ENCODE data around the gene FAM110A.
"Not testable (repeated sequence)": the region's sequence is repeated elsewhere in the genome, so short reads cannot be mapped to it uniquely, and the experiment has no call there.

FAM110A gene

GRCh38 chr20:822651-823573 is 10.6 kb upstream of the FAM110A start:
- peaks cover 39 to 44% of the 10 kb centered on the region in 2 donors for H3K4me1 ChIP-seq (ENCODE audit: control insufficient read depth in 1 of 2, insufficient read depth in 2 of 2, low read length in 2 of 2)
- H3K27ac ChIP-seq (ENCODE audit: low read depth, low read length) = no peak overlapping the region
- H3K9me3 ChIP-seq (ENCODE audit: control insufficient read depth in 1 of 2, low read length in 2 of 2) = no peaks in the 10 kb centered on the region
- no peaks in the 10 kb centered on the region for H3K27me3 ChIP-seq (ENCODE audit: control insufficient read depth in 1 of 2, insufficient read depth in 2 of 2, low read length in 2 of 2)
- H3K36me3 ChIP-seq (ENCODE audit: control insufficient read depth in 1 of 2, insufficient read depth in 2 of 2, low read length in 2 of 2) = no peaks in the 10 kb centered on the region
- peak overlapping the region in 1 of 2 donors; percentile 40 for H3K4me3 ChIP-seq (ENCODE audit: low read depth in 1 of 2, low read length in 2 of 2)
- peak overlapping the region in 1 of 2 donors; percentile 2 for H3K9ac ChIP-seq (ENCODE audit: low read depth in 1 of 2, low read length in 2 of 2)

GRCh38 chr20:823574-823902 is 10.0 kb upstream of the FAM110A start:
- no peaks in the 10 kb centered on the region for H3K9me3 ChIP-seq (ENCODE audit: control insufficient read depth in 1 of 2, low read length in 2 of 2)
- H3K9ac ChIP-seq (ENCODE audit: low read depth in 1 of 2, low read length in 2 of 2) = no peak overlapping the region
- no peak overlapping the region for H3K4me3 ChIP-seq (ENCODE audit: low read depth in 1 of 2, low read length in 2 of 2)
- H3K4me1 ChIP-seq (ENCODE audit: control insufficient read depth in 1 of 2, insufficient read depth in 2 of 2, low read length in 2 of 2) = peaks cover 40 to 44% of the 10 kb centered on the region in 2 donors
- no peak overlapping the region for H3K27ac ChIP-seq (ENCODE audit: low read depth, low read length)
- H3K27me3 ChIP-seq (ENCODE audit: control insufficient read depth in 1 of 2, insufficient read depth in 2 of 2, low read length in 2 of 2) = no peaks in the 10 kb centered on the region
- no peaks in the 10 kb centered on the region for H3K36me3 ChIP-seq (ENCODE audit: control insufficient read depth in 1 of 2, insufficient read depth in 2 of 2, low read length in 2 of 2)

- H3K36me3 ChIP-seq (ENCODE audit: control insufficient read depth in 1 of 2, insufficient read depth in 2 of 2, low read length in 2 of 2) = no peaks in the 10 kb centered on the region
- H3K27me3 ChIP-seq (ENCODE audit: control insufficient read depth in 1 of 2, insufficient read depth in 2 of 2, low read length in 2 of 2) = no peaks in the 10 kb centered on the region
- no peaks in the 10 kb centered on the region for H3K9me3 ChIP-seq (ENCODE audit: control insufficient read depth in 1 of 2, low read length in 2 of 2)
- no peak overlapping the region for H3K27ac ChIP-seq (ENCODE audit: low read depth, low read length)
- H3K4me3 ChIP-seq (ENCODE audit: low read depth in 1 of 2, low read length in 2 of 2) = no peak overlapping the region
- H3K4me1 ChIP-seq (ENCODE audit: control insufficient read depth in 1 of 2, insufficient read depth in 2 of 2, low read length in 2 of 2) = peaks cover 49 to 54% of the 10 kb centered on the region in 2 donors
- no peak overlapping the region for H3K9ac ChIP-seq (ENCODE audit: low read depth in 1 of 2, low read length in 2 of 2)
Observed at GRCh38 chr20:824490-824889, 9.0 kb upstream of the FAM110A start.

- Histone ChIP-seq H3K4me3 (ENCODE audit: low read depth in 1 of 2, low read length in 2 of 2) (no peak overlapping the region), H3K4me1 (ENCODE audit: control insufficient read depth in 1 of 2, insufficient read depth in 2 of 2, low read length in 2 of 2) (peaks cover 53 to 57% of the 10 kb centered on the region in 2 donors), H3K27ac (ENCODE audit: low read depth, low read length) (no peak overlapping the region)
Observed at GRCh38 chr20:824916-825315, 8.6 kb upstream of the FAM110A start.

GRCh38 chr20:825710-826421 is 7.6 kb upstream of the FAM110A start:
- peaks cover 57 to 58% of the 10 kb centered on the region in 2 donors for H3K4me1 ChIP-seq (ENCODE audit: control insufficient read depth in 1 of 2, insufficient read depth in 2 of 2, low read length in 2 of 2)
- H3K4me3 ChIP-seq (ENCODE audit: low read depth in 1 of 2, low read length in 2 of 2) = no peak overlapping the region
- H3K9ac ChIP-seq (ENCODE audit: low read depth in 1 of 2, low read length in 2 of 2) = no peak overlapping the region
- H3K36me3 ChIP-seq (ENCODE audit: control insufficient read depth in 1 of 2, insufficient read depth in 2 of 2, low read length in 2 of 2) = no peaks in the 10 kb centered on the region
- no peaks in the 10 kb centered on the region for H3K9me3 ChIP-seq (ENCODE audit: control insufficient read depth in 1 of 2, low read length in 2 of 2)
- no peaks in the 10 kb centered on the region for H3K27me3 ChIP-seq (ENCODE audit: control insufficient read depth in 1 of 2, insufficient read depth in 2 of 2, low read length in 2 of 2)
- H3K27ac ChIP-seq (ENCODE audit: low read depth, low read length) = no peak overlapping the region

More at GRCh38 chr20:824916-825315, 8.6 kb upstream of the FAM110A start:
- H3K9ac ChIP-seq (ENCODE audit: low read depth in 1 of 2, low read length in 2 of 2) = no peak overlapping the region
- H3K9me3 ChIP-seq (ENCODE audit: control insufficient read depth in 1 of 2, low read length in 2 of 2) = no peaks in the 10 kb centered on the region
- no peaks in the 10 kb centered on the region for H3K27me3 ChIP-seq (ENCODE audit: control insufficient read depth in 1 of 2, insufficient read depth in 2 of 2, low read length in 2 of 2)
- H3K36me3 ChIP-seq (ENCODE audit: control insufficient read depth in 1 of 2, insufficient read depth in 2 of 2, low read length in 2 of 2) = no peaks in the 10 kb centered on the region

GRCh38 chr20:826695-827323 is 6.7 kb upstream of the FAM110A start:
- no peaks in the 10 kb centered on the region for H3K9me3 ChIP-seq (ENCODE audit: control insufficient read depth in 1 of 2, low read length in 2 of 2)
- no peaks in the 10 kb centered on the region for H3K27me3 ChIP-seq (ENCODE audit: control insufficient read depth in 1 of 2, insufficient read depth in 2 of 2, low read length in 2 of 2)
- H3K27ac ChIP-seq (ENCODE audit: low read depth, low read length) = no peak overlapping the region
- H3K9ac ChIP-seq (ENCODE audit: low read depth in 1 of 2, low read length in 2 of 2) = no peak overlapping the region
- no peaks in the 10 kb centered on the region for H3K36me3 ChIP-seq (ENCODE audit: control insufficient read depth in 1 of 2, insufficient read depth in 2 of 2, low read length in 2 of 2)
- H3K4me1 ChIP-seq (ENCODE audit: control insufficient read depth in 1 of 2, insufficient read depth in 2 of 2, low read length in 2 of 2) = peaks cover 51 to 53% of the 10 kb centered on the region in 2 donors
- no peak overlapping the region for H3K4me3 ChIP-seq (ENCODE audit: low read depth in 1 of 2, low read length in 2 of 2)

- H3K36me3 ChIP-seq (ENCODE audit: control insufficient read depth in 1 of 2, insufficient read depth in 2 of 2, low read length in 2 of 2); H3K9ac ChIP-seq (ENCODE audit: low read depth in 1 of 2, low read length in 2 of 2); H3K4me3 ChIP-seq (ENCODE audit: low read depth in 1 of 2, low read length in 2 of 2); H3K9me3 ChIP-seq (ENCODE audit: control insufficient read depth in 1 of 2, low read length in 2 of 2); H3K27me3 ChIP-seq (ENCODE audit: control insufficient read depth in 1 of 2, insufficient read depth in 2 of 2, low read length in 2 of 2); H3K27ac ChIP-seq (ENCODE audit: low read depth, low read length): not testable (repeated sequence)
- peaks cover 42 to 44% of the 10 kb centered on the region in 2 donors for H3K4me1 ChIP-seq (ENCODE audit: control insufficient read depth in 1 of 2, insufficient read depth in 2 of 2, low read length in 2 of 2)
Observed at GRCh38 chr20:827981-828380, 5.5 kb upstream of the FAM110A start.

GRCh38 chr20:828987-829386 is 4.5 kb upstream of the FAM110A start:
- Histone ChIP-seq H3K36me3 (ENCODE audit: control insufficient read depth in 1 of 2, insufficient read depth in 2 of 2, low read length in 2 of 2) (no peaks in the 10 kb centered on the region), H3K27ac (ENCODE audit: low read depth, low read length) (no peak overlapping the region), H3K4me3 (ENCODE audit: low read depth in 1 of 2, low read length in 2 of 2) (no peak overlapping the region), H3K9ac (ENCODE audit: low read depth in 1 of 2, low read length in 2 of 2) (no peak overlapping the region), H3K9me3 (ENCODE audit: control insufficient read depth in 1 of 2, low read length in 2 of 2) (no peaks in the 10 kb centered on the region), H3K4me1 (ENCODE audit: control insufficient read depth in 1 of 2, insufficient read depth in 2 of 2, low read length in 2 of 2) (peaks cover 35 to 41% of the 10 kb centered on the region in 2 donors), H3K27me3 (ENCODE audit: control insufficient read depth in 1 of 2, insufficient read depth in 2 of 2, low read length in 2 of 2) (no peaks in the 10 kb centered on the region)

- Histone ChIP-seq H3K36me3 (ENCODE audit: control insufficient read depth in 1 of 2, insufficient read depth in 2 of 2, low read length in 2 of 2) (no peaks in the 10 kb centered on the region), H3K27ac (ENCODE audit: low read depth, low read length) (no peak overlapping the region), H3K27me3 (ENCODE audit: control insufficient read depth in 1 of 2, insufficient read depth in 2 of 2, low read length in 2 of 2) (no peaks in the 10 kb centered on the region), H3K4me3 (ENCODE audit: low read depth in 1 of 2, low read length in 2 of 2) (no peak overlapping the region), H3K9me3 (ENCODE audit: control insufficient read depth in 1 of 2, low read length in 2 of 2) (no peaks in the 10 kb centered on the region), H3K9ac (ENCODE audit: low read depth in 1 of 2, low read length in 2 of 2) (no peak overlapping the region), H3K4me1 (ENCODE audit: control insufficient read depth in 1 of 2, insufficient read depth in 2 of 2, low read length in 2 of 2) (peaks cover 37 to 43% of the 10 kb centered on the region in 2 donors)
Observed at GRCh38 chr20:829551-829950, 4.0 kb upstream of the FAM110A start.

- H3K27ac ChIP-seq (ENCODE audit: low read depth, low read length) = no peak overlapping the region
- H3K4me3 ChIP-seq (ENCODE audit: low read depth in 1 of 2, low read length in 2 of 2) = no peak overlapping the region
- H3K36me3 ChIP-seq (ENCODE audit: control insufficient read depth in 1 of 2, insufficient read depth in 2 of 2, low read length in 2 of 2) = no peaks in the 10 kb centered on the region
- no peak overlapping the region for H3K9ac ChIP-seq (ENCODE audit: low read depth in 1 of 2, low read length in 2 of 2)
- no peaks in the 10 kb centered on the region for H3K9me3 ChIP-seq (ENCODE audit: control insufficient read depth in 1 of 2, low read length in 2 of 2)
- no peaks in the 10 kb centered on the region for H3K27me3 ChIP-seq (ENCODE audit: control insufficient read depth in 1 of 2, insufficient read depth in 2 of 2, low read length in 2 of 2)
- peaks cover 35 to 45% of the 10 kb centered on the region in 2 donors for H3K4me1 ChIP-seq (ENCODE audit: control insufficient read depth in 1 of 2, insufficient read depth in 2 of 2, low read length in 2 of 2)
Observed at GRCh38 chr20:830011-830521, 3.4 kb upstream of the FAM110A start.

All from duodenal mucosa (tissue), 2 donors.